Urinary bladder (tissue), 4 donors: Measurements from ENCODE around the gene ALPL. TPM values are rescaled to one million over a fixed set of nuclear protein-coding genes. Genes with fewer than 3 reads are reported as not detected.

Experiments used
- DNase-seq: peaks from one replicate; pipeline ENCODE4 v3.0.0-alpha.2; 2015; ENCODE audit errors: extremely low spot score
- H3K27ac ChIP-seq: one replicate; pipeline ENCODE4 v1.5.1; 2013; ENCODE audit warnings: low read depth, mild to moderate bottlenecking, moderate library complexity
- H3K36me3 ChIP-seq: one replicate; pipeline ENCODE4 v1.6.1; 2013; ENCODE audit warnings: mild to moderate bottlenecking, moderate library complexity; ENCODE audit not compliant: insufficient read depth
- H3K4me1 ChIP-seq: one replicate; pipeline ENCODE4 v1.6.1; 2013; ENCODE audit warnings: mild to moderate bottlenecking, moderate library complexity; ENCODE audit not compliant: insufficient read depth
- H3K4me3 ChIP-seq: one replicate; pipeline ENCODE4 v1.5.1; 2013; ENCODE audit warnings: low read depth, low read length
- WGBS: extraction: QIAGEN DNeasy Blood & Tissue Kit; methylation state at CpG from one replicate; pipeline ENCODE4 v1.1.7; 2013; 5-methylcytosine and 5-hydroxymethylcytosine counted together
- polyA plus RNA-seq: library from polyadenylated mRNA; stranded (reverse); fragments of 200-250 nt; gene quantifications from one replicate; pipeline ENCODE4 v1.2.3, GENCODE V29; 2013
- total RNA-seq: library from RNA; depleted of rRNA; stranded (reverse); fragments of >200 nt; gene quantifications from one replicate; pipeline ENCODE4 v1.2.3, GENCODE V29; 2014
- donor health status: healthy with polysubstance abuse.
- donor health status: healthy.

The ALPL gene
- total and polyA plus RNA-seq, 2 donors: 1.5 to 6.9 TPM

DNA sequence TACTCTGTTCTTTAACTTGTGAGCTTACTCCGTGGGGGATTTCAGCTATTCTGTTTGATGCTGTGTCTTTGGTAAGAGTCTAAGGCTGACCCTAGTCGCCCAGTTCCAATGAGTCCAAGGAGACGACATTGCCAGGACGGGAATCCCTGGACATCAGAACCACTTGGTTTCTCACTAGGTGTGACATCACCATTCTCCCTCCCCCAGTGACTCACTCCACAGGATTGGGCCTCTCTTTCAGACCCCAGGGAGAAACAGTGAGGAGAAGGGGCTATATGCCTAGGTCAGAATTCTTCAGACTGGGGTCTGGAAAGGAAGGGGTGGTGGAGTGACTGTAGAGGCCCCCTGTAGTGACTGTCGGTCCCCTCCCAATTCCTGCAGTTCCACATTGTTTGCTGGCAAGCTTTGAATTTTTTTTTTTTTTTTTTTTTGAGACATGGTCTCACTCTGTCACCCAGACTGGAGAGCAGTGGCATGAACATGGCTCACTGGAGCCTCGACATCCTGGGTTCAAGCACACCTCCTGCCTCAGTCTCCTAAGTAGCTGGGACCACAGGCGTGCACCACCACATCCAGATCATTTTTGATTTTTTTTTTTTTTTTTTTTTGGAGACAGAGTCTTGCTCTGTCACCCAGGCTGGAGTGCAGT lies 21.3 kb downstream of the ALPL start:
- no peaks in the 10 kb centered on the region for H3K36me3 ChIP-seq
- H3K4me1 ChIP-seq: no peaks in the 10 kb centered on the region
- WGBS: 80% methylated on average over 7 of the region's 7 CpGs
- H3K4me3 ChIP-seq: no peak overlapping the region
- DNase-seq: no peak
- no peak overlapping the region for H3K27ac ChIP-seq

DNA sequence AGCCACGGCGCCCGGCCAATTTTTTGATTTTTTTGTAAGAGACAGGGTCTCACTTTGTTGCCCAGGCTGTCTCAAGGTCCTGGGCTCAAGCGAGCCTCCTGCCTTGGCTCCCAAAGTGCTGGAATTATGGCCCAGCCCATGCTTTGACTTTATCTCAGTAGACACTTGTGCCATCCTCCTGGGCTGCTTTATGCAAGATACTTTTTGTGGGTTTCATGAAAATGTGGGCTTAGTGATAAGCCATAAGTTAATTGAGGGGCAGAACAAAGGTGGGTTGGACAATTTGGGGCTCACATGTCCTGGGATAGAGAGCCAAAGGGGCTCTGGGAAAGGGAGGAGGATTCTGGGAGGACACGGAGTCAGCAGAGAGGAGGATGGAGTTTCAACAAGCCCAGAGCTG lies 22.0 kb downstream of the ALPL start:
- H3K4me3 ChIP-seq: no peak overlapping the region
- H3K27ac ChIP-seq: no peak overlapping the region
- WGBS: 94% methylated on average over 5 of the region's 5 CpGs
- no peaks in the 10 kb centered on the region for H3K36me3 ChIP-seq
- DNase-seq: no peak
- no peaks in the 10 kb centered on the region for H3K4me1 ChIP-seq

DNA sequence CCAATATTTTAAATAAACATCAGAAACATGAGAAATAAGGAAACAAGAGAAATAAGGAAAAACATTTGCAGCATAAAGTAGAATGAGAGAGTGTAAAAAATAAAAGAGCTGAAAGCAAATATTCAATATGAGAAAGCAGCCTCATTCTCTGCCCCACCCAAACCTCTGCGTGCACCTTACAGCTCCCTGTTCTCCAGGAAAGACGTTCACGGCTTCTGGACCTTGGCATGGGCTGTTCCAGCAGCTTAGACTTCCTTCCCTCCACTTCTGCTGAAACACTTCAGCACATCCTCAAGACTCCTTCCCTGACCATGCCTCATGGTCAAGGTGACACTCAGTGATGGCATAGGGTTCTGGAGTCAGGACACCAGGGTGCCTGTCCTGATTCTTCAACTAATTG lies 23.3 kb downstream of the ALPL start:
- H3K4me1 ChIP-seq: no peaks in the 10 kb centered on the region
- DNase-seq: no peak
- H3K27ac ChIP-seq: no peak overlapping the region
- no peak overlapping the region for H3K4me3 ChIP-seq
- 74% methylated on average over 3 of the region's 3 CpGs for WGBS
- no peaks in the 10 kb centered on the region for H3K36me3 ChIP-seq

DNA sequence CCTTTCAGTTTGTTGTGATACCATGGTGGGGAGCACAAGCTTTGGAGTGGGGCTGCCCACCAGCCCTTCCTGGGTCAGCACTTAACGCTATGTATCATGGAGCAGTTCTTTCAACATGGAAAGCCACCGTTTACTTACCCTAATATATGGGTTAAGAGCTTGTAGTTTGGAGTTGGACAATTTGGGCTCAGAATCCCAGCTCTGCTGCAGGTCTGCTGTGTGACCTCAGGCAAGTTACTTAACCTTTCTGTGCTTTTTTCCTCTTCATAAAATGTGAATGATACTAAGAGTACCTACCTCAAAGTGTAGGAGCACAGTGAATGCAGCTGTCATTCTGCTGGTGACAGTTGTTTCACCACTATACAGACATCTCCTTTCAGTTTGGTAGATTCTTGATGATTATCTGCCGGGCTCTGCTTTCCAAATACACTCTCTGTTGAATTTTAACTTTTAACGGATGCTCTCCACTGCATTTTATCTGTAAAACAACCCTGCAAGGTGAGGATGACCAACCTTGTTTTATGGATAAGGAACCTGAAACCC lies 23.8 kb downstream of the ALPL start:
- H3K36me3 ChIP-seq: no peaks in the 10 kb centered on the region
- DNase-seq: no peak
- 85% methylated on average over 4 of the region's 4 CpGs for WGBS
- H3K4me3 ChIP-seq: no peak overlapping the region
- H3K27ac ChIP-seq: no peak overlapping the region
- no peaks in the 10 kb centered on the region for H3K4me1 ChIP-seq

- Histone ChIP-seq H3K4me1 (no peaks in the 10 kb centered on the region), H3K27ac (no peak overlapping the region), H3K36me3 (no peaks in the 10 kb centered on the region), H3K4me3 (no peak overlapping the region)
- 90% methylated on average over 5 of the region's 5 CpGs for WGBS
- DNase-seq: no peak
Measured at GRCh38 chr1:21534146-21534545, 24.9 kb downstream of the ALPL start.

DNA sequence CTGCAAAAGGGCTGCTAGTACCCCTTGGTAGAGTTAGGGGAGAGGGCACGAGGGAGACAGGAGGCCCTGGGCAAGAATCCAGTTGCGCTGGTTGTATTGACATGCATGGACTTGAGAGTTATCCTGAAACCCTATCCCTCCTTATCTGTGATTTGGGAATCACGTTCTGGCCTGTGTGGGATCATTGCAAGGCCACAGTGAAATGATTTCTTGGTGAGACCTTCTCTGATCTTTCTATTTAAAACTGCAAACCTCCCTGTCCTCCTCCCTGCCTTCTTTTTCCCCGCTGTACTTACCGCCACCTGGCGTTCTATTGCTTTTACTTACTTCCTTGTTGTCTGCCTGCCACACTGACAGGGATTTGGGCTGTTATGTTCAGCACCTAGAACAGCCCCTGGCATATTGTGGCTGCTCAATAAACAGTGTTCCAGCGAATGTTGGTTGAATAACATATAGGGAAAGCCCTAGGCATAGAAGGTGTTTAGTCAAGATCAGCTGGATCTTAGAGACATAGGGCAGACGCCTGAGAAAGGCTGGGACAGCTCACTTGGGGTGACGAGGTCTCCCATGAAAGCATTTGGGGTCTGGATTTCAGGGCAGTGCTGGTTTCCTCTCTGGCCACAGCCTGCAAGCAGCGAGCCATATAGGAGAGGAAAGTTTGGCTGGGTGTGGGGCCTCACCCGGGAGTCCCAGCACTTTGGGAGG lies 25.6 kb downstream of the ALPL start:
- DNase-seq: peak; percentile 37
- no peaks in the 10 kb centered on the region for H3K4me1 ChIP-seq
- H3K4me3 ChIP-seq: no peak overlapping the region
- 61% methylated on average over 11 of the region's 11 CpGs for WGBS
- H3K27ac ChIP-seq: no peak overlapping the region
- H3K36me3 ChIP-seq: no peaks in the 10 kb centered on the region

DNA sequence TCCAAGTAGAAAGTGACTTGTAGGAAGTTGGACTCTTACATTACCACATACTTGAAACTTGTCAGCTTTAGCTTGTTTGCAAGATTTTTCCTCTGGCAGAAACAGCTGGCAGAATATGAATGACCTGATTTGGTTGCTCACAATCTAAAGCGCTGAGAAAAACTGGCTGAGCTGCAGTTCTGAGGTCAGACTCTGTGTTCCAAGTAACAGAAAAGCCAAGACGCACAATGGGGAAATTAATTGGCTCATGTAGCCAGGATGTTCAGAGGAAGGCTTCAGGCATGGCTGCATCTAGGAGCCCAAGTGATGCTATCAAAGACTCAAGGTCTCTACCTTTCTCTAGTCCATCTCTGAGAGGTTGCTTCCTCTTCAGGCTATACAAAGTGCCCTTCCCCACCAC lies 27.0 kb downstream of the ALPL start:
- DNase-seq: no peak
- Histone ChIP-seq H3K36me3 (no peaks in the 10 kb centered on the region), H3K4me3 (no peak overlapping the region), H3K4me1 (no peaks in the 10 kb centered on the region), H3K27ac (no peak overlapping the region)
- 59% methylated on average over 2 of the region's 2 CpGs for WGBS

- Histone ChIP-seq H3K27ac (no peak overlapping the region), H3K4me3 (no peak overlapping the region), H3K36me3 (no peaks in the 10 kb centered on the region), H3K4me1 (no peaks in the 10 kb centered on the region)
- 50% methylated on average over 12 of the region's 12 CpGs for WGBS
- no peak for DNase-seq
Measured at GRCh38 chr1:21537511-21537931, 28.3 kb downstream of the ALPL start.

DNA sequence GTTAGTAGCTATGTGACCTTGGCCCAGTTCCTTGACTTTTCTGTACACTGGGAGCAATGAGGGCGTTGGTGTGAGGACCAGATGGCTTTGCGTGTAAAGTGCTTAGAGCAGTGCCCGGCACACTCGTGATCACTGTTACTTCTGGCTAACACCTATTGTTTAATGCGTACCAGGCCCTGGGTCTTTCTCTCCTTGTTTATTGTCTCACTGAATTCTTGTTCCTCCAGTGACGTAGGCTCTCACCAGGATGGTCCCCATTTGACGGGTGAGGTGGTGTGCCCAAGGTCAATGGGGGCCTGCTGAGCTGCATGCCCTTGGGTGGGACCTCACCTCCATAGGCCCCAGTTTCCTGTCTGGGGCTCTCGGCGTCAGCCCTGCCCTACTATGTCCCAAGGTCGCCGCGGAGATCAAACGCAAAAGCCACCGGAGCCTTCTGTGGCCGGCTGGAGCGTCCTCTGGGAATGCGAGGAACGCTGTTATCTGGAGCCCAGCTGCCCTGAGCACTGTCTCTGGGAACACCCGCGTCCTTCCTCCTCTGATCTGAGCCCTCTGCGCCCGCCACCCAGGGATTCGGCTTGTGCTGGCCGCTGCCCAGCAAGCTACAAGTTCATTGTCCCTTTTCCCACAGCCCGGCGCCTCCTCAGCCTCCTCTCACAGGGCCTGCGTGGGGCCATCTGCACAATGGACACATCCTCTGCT lies 28.9 kb downstream of the ALPL start:
- no peak for DNase-seq
- Histone ChIP-seq H3K36me3 (no peaks in the 10 kb centered on the region), H3K27ac (no peak overlapping the region), H3K4me1 (no peaks in the 10 kb centered on the region), H3K4me3 (no peak overlapping the region)
- 37% methylated on average over 27 of the region's 27 CpGs for WGBS

GRCh38 chr1:21539933-21540332 lies 30.7 kb downstream of the ALPL start:
- Histone ChIP-seq H3K4me1 (no peaks in the 10 kb centered on the region), H3K27ac (no peak overlapping the region), H3K36me3 (no peaks in the 10 kb centered on the region), H3K4me3 (no peak overlapping the region)
- 92% methylated on average over 13 of the region's 13 CpGs for WGBS
- DNase-seq: no peak

DNA sequence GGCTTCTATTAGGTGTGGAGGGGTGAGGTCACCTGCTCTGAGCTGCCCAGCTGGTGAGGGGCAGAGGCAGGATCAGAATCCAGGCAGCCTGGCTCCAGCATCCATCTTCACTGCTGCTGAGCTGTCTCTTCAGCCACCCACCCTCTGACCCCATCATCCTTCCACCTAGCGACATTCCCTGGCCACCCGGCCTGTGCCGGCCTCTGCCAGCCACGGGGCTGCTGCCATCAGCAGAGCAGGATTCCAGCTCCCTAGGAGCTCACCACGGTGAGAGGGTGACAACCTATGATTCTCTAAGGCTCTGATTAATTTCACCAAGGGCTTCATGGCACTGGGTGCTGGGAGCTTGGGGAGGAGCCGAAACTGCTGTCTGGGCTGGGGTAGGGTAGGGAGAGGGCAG lies 32.1 kb downstream of the ALPL start:
- no peak overlapping the region for H3K4me3 ChIP-seq
- 85% methylated on average over 6 of the region's 6 CpGs for WGBS
- H3K27ac ChIP-seq: no peak overlapping the region
- no peaks in the 10 kb centered on the region for H3K36me3 ChIP-seq
- H3K4me1 ChIP-seq: no peaks in the 10 kb centered on the region
- DNase-seq: no peak

GRCh38 chr1:21541835-21542234 lies 32.6 kb downstream of the ALPL start:
- H3K4me1 ChIP-seq: no peaks in the 10 kb centered on the region
- DNase-seq: no peak
- H3K36me3 ChIP-seq: no peaks in the 10 kb centered on the region
- 40% methylated on average over 3 of the region's 3 CpGs for WGBS
- H3K27ac ChIP-seq: no peak overlapping the region
- H3K4me3 ChIP-seq: no peak overlapping the region

DNA sequence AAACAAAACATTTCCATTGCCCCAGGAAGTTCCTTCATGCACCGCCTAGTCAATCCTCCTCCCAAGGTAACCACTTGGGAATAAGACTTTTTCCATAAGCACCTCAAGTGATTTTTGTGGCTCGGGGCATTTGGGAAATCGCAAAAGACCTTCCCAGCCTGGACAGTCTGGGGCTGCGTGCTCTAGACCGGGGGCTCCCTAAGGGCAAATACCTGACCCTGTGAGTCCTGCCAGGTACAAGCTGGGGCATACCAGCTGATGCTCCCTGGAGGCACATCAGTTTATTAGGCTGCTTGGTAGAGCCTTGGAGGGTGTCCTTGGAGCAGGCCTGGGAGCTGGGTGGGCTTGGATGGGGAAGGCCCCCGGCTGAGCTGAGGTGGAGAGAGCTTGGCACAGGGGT lies 34.4 kb downstream of the ALPL start:
- 95% methylated on average over 6 of the region's 6 CpGs for WGBS
- H3K36me3 ChIP-seq: no peaks in the 10 kb centered on the region
- H3K4me1 ChIP-seq: no peaks in the 10 kb centered on the region
- no peak for DNase-seq
- no peak overlapping the region for H3K4me3 ChIP-seq
- no peak overlapping the region for H3K27ac ChIP-seq

DNA sequence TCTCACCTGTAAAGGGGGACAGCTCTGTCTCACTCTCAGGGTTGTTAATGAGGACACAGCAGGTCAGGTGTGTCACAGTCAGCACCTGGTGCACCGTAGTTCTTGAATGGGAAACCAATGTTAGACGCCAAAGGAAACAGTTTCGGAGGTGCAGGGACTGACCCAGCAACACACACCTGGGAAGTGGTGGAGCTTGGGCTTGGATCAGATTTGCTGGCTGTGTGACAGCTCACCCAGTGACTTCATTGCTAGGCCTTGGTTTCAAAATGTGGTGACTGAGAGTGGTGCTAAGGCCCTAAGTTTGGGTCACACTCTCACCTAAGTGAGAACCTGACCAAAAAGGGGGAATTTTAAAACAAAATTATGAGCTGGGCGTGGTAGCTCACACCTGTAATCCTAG lies 34.9 kb downstream of the ALPL start:
- 94% methylated on average over 4 of the region's 4 CpGs for WGBS
- Histone ChIP-seq H3K4me1 (no peaks in the 10 kb centered on the region), H3K27ac (no peak overlapping the region), H3K36me3 (no peaks in the 10 kb centered on the region), H3K4me3 (no peak overlapping the region)
- DNase-seq: no peak
